ENCODE results near the gene RPL41.
A peak's percentile ranks its signal among the peaks of the same experiment; 100 is the strongest.
"Not testable (repeated sequence)": the region's sequence is repeated elsewhere in the genome, so short reads cannot be mapped to it uniquely, and the experiment has no call there.

Gene RPL41

DNA sequence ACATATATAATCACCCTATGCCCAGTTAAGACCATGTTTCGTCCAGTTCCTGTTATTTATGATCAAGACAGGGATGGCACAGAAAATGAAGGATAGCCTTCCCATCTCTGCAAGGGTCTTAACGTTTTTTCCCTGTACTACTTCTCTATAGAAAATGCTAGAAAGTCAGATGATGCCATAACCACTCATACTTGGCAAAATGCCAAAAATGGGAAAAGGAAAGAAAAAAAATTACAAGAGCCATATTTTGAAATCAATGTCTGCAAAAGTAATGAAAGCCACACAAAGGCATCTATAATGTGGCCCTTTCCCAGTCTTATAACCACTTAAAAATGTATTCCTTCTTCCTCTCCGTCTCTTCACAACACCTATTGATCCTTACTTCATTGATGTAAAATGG, 34.1 kb downstream of the RPL41 start:
- Histone ChIP-seq H3K9ac (ENCODE audit: low read depth, low read length) (no peak overlapping the region), H3K9me3 (ENCODE audit: control insufficient read depth, insufficient read depth, low read length) (no peaks in the 10 kb centered on the region), H3K36me3 (ENCODE audit: insufficient read depth, low read length) (no peaks in the 10 kb centered on the region; the same call in 1 of the 2 replicates), H3K4me1 (ENCODE audit: insufficient read depth, low read length) (peaks cover 3% of the 10 kb centered on the region; the same call in 1 of the 2 replicates)

DNA sequence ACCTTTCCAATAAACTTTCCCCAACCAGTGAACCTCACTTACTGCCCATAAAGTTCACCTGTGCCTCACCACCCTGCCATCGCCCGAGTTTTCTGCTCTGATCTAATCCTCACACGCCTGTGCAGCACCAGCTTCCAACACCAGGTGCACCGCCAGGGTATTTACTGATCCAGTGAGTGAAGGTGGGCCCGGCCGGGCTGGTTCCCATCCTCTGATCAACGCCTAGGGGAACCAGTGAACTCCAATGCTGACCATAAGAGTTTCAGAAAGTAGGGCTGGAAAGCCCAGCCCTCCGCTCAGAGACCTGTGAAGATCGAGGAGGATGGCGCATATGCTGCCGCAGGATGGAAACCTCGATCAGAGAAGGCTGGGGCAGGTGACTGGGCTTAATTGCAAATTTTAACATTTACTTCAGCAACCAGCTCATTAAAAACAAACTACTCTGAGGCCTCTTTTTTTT, 35.3 kb downstream of the RPL41 start:
- peaks cover 3% of the 10 kb centered on the region; the same call in 1 of the 2 replicates for H3K4me1 ChIP-seq (ENCODE audit: insufficient read depth, low read length)
- H3K9me3 ChIP-seq (ENCODE audit: control insufficient read depth, insufficient read depth, low read length) = no peaks in the 10 kb centered on the region
- no peaks in the 10 kb centered on the region; the same call in 1 of the 2 replicates for H3K36me3 ChIP-seq (ENCODE audit: insufficient read depth, low read length)
- H3K9ac ChIP-seq (ENCODE audit: low read depth, low read length) = peak overlapping the region; percentile 94

DNA sequence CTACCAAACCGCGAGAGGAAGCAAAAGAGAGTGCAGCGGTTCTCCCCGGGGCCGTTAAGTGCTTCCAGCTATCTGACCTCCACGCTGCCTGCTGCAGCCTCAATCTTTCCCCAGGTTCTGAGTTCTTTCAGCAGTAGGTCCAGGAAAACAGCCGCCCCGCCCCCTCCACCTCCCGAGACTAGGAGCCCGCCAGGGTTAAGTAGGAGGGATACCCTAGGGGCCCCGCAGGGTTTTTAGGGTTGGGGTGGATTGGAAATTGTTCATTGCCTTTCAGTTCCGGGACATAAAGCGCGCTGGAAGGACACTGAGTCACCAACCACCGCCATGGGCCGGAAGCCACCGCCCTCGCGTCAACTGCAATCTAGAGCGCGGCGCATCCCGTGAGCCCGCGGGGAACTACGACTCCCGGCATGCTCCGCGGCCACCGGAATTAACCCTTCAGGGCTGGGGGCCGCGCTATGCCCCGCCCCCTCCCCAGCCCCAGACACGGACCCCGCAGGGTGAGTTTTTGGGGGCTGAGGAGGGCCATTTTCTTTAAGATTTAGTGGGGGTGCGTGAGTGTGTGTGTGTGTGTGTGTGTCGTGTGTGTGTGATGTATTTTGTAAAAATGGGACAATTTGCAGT, 35.8 kb downstream of the RPL41 start, which contains the start of gene MYL6B:
TSS of gene MYL6B (plus strand) at position 456 of the 624 bp plus-strand sequence. CDS start 1,332 bp downstream, outside the sequence.
- peak within 1 kb of the TSS; percentile 94 for H3K9ac ChIP-seq (ENCODE audit: low read depth, low read length)

DNA sequence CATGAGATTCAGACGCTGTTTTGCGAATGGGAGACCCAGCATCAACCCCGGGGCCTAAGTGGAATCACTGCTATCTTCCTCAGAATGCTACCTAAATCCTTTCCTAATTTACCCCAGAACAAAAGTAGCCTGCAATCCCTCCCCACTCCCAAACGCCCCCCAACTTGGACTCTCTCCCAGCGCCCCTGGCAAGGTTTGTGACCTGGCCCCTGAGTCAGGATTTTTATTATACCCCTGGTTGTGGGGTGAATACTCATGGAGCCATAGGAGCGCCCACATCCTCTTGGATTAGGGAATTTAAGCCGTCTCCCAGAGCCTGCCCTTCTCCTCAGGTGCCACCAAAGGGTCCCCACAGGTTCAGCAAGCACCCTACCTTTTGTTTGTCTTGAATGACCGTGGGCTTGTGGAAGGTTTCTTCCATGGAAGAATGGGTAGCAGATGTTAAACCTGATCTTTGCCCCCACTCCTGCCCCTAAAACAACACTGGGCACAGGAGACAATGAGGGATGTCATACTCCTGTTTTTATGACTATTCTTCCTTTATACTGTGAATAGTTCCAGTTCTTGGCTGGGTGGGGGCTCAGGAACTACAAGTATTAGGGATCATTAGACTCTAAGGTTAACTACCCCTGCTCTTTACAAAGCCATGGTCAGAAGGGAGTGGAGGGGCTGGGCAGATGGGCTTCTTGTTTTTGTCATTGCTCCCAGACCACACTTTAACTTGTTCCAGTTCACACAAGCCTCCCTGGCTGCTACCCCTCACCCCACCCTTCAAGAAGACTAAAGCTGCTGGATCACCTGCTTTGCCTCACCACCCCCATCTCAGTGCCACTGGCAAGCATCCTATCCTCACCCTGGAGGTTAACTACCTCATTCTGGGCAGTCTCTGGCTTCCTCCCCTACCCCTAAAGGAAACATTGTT, 36.6 kb downstream of the RPL41 start:
- peak overlapping the region; percentile 94 for H3K9ac ChIP-seq (ENCODE audit: low read depth, low read length)
- H3K36me3 ChIP-seq (ENCODE audit: insufficient read depth, low read length) = no peaks in the 10 kb centered on the region; the same call in 1 of the 2 replicates
- peaks cover 3% of the 10 kb centered on the region; the same call in 1 of the 2 replicates for H3K4me1 ChIP-seq (ENCODE audit: insufficient read depth, low read length)
- H3K9me3 ChIP-seq (ENCODE audit: control insufficient read depth, insufficient read depth, low read length) = no peaks in the 10 kb centered on the region

More for the DNA sequence above, 35.8 kb downstream of the RPL41 start, which contains the start of gene MYL6B:
- Histone ChIP-seq H3K9me3 (ENCODE audit: control insufficient read depth, insufficient read depth, low read length) (no peaks in the 10 kb centered on the region), H3K36me3 (ENCODE audit: insufficient read depth, low read length) (no peaks in the 10 kb centered on the region; the same call in 1 of the 2 replicates), H3K4me1 (ENCODE audit: insufficient read depth, low read length) (peaks cover 3% of the 10 kb centered on the region; the same call in 1 of the 2 replicates)

DNA sequence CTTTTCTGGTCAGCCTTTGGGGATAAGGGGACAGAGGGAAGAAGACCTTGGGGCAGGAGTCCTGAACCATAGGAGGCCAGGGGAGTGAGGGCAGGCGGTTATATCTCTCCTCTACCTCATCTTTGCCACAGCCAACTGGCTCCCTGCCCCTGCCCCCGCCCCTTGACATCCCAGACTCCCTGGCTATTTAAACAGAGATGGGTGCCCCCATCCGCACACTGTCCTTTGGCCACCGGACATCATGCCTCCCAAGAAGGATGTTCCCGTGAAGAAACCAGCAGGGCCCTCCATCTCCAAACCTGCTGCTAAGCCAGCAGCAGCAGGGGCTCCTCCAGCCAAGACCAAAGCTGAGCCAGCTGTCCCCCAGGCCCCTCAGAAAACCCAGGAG, 37.2 kb downstream of the RPL41 start:
- H3K9ac ChIP-seq (ENCODE audit: low read depth, low read length) = no peak overlapping the region
- no peaks in the 10 kb centered on the region; the same call in 1 of the 2 replicates for H3K36me3 ChIP-seq (ENCODE audit: insufficient read depth, low read length)
- H3K4me1 ChIP-seq (ENCODE audit: insufficient read depth, low read length) = peaks cover 3% of the 10 kb centered on the region; the same call in 1 of the 2 replicates
- no peaks in the 10 kb centered on the region for H3K9me3 ChIP-seq (ENCODE audit: control insufficient read depth, insufficient read depth, low read length)

DNA sequence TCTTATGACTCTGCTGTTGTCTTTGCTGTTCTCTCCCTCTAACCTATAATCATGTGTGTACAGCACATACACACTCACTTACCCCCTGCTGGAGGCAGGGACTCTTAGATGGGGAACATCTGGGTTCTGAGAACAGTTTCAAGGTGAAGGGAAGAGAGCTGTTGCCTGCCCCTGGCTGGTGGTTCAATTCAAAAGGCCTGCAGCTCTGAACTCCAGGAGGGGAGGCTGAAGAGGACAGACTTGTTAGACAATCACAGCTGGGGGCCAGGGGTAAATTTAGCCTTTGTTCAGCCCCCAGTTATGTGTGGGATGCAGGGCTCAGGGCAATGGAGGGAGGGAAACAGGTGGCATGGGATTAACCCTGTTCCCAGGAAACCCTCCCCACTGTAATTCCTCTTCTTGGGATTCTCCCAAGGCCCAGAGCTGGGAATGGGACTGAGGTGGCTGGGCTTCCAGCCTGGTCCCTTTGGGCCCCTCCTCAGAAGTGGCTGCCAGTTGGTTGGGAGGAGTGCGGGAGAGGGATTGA, 37.9 kb downstream of the RPL41 start:
- H3K9ac ChIP-seq (ENCODE audit: low read depth, low read length) = no peak overlapping the region
- H3K4me1 ChIP-seq (ENCODE audit: insufficient read depth, low read length) = peaks cover 3% of the 10 kb centered on the region; the same call in 1 of the 2 replicates

DNA sequence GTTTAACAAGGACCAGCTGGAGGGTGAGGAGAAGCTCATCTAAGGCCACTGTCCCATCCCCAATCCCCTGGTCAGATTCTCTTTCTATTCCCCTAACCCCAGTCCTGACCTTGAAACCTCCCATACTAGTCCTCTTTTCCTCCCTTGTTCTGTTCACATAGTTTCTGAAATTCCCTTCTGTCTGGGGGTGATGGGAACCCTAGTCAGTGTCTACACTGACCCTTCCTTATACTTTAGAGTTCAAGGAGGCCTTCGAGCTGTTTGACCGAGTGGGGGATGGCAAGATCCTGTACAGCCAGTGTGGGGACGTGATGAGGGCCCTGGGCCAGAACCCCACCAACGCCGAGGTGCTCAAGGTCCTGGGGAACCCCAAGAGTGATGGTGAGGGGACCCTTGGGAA, 38.4 kb downstream of the RPL41 start:
- no peaks in the 10 kb centered on the region for H3K9me3 ChIP-seq (ENCODE audit: control insufficient read depth, insufficient read depth, low read length)
- H3K4me1 ChIP-seq (ENCODE audit: insufficient read depth, low read length) = peaks cover 6% of the 10 kb centered on the region
- H3K36me3 ChIP-seq (ENCODE audit: insufficient read depth, low read length) = peaks cover 5% of the 10 kb centered on the region
- no peak overlapping the region for H3K9ac ChIP-seq (ENCODE audit: low read depth, low read length)

More for the DNA sequence above, 37.9 kb downstream of the RPL41 start:
- Histone ChIP-seq H3K36me3 (ENCODE audit: insufficient read depth, low read length) (no peaks in the 10 kb centered on the region; the same call in 1 of the 2 replicates), H3K9me3 (ENCODE audit: control insufficient read depth, insufficient read depth, low read length) (no peaks in the 10 kb centered on the region)

DNA sequence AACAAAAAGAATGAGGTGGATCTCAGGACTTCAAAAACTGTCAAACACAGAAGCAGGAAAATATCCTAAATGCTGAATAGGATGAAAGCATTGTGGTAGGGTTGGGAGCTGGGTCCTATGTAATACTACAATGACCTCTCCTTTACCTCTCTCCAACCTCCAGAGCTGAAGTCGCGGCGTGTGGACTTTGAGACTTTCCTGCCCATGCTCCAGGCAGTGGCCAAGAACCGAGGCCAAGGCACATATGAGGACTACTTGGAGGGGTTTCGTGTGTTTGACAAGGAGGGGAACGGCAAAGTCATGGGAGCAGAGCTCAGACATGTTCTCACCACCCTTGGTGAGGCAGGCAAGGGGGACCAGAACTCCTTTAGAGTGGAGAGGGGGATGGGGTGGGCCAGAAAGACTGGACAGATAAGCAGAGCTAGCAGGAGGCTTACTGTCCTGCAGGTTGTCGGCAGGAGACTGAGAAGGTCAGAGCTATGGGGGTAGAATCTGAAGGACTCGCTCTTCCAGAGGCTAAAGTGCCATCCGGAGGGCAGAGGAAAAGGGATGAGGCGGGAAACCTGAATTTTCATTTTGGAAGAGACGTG, 38.9 kb downstream of the RPL41 start:
- H3K9me3 ChIP-seq (ENCODE audit: control insufficient read depth, insufficient read depth, low read length) = no peaks in the 10 kb centered on the region
- peaks cover 11% of the 10 kb centered on the region for H3K4me1 ChIP-seq (ENCODE audit: insufficient read depth, low read length)
- no peak overlapping the region for H3K9ac ChIP-seq (ENCODE audit: low read depth, low read length)
- peaks cover 10% of the 10 kb centered on the region for H3K36me3 ChIP-seq (ENCODE audit: insufficient read depth, low read length)

DNA sequence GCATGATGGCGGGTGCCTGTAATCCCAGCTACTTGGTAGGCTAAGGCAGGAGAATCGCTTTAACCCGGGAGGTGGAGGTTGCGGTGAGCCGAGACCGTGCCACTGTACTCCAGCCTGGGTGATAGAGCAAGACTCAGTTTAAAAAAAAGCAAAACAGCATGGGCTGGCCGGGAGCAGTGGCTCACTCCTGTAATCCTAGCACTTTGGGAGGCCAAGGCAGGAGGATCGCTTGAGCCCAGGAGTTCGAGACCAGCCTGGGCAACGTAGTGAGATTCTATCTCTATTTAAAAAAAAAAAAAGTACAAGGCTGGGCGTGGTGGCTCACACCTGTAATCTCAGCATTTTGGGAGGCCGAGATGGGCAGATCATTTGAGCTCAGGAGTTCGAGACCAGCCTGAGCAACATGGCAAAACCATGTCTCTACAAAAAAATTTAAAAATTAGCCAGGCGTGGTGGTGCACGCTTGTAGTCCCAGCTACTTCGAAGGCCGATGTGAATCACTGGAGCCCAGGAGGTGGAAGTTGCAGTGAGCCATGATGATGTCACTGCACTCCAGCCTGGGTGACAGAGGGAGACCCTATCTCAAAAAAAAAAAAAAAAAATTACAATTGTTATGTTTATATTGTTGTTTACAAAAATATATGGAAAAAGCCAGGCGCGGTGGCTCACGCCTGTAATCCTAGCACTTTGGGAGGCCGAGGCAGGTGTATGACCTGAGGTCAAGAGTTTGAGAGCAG, 40.2 kb downstream of the RPL41 start:
- H3K9ac ChIP-seq (ENCODE audit: low read depth, low read length) = peak overlapping the region; percentile 58; the same call in 1 of the 2 replicates

DNA sequence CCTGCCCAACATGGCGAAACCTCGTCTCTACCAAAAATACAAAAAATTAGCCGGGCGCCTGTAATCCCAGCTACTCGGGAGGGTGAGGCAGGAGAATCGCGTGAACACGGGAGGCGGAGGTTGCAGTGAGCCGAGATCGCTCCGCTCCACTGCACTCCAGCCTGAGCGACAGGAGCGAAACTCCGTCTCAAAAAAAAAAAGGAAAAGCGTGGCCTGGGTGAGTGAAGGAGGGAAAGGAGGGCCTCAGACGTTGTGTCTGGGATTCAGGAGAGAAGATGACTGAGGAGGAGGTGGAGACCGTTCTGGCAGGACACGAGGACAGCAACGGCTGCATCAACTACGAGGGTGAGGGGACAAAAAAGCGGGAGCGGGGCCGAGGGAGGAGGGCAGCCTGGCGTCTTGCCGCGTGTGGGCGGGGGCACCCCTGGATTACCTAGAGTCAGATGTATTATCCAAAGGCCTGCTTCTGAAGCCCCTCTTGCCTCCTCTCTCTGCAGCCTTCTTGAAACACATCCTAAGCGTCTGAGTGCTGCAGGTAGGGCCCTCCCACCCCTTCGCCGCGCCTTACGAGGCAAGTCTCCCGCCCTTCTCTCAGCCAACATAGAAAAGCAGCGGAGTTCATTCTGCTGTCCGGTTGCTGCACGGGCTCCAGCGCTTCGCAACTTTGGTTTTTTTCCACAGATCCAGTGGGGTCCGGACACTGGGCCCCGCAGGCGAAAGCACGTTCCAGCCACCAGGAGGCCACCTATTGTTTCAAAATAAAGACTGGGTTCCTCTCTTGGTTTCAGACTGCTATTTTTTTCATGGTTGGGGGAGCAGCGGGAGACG, 41.0 kb downstream of the RPL41 start:
- H3K4me1 ChIP-seq (ENCODE audit: insufficient read depth, low read length) = peaks cover 17% of the 10 kb centered on the region
- no peaks in the 10 kb centered on the region for H3K9me3 ChIP-seq (ENCODE audit: control insufficient read depth, insufficient read depth, low read length)
- peaks cover 25% of the 10 kb centered on the region for H3K36me3 ChIP-seq (ENCODE audit: insufficient read depth, low read length)
- H3K9ac ChIP-seq (ENCODE audit: low read depth, low read length) = peak overlapping the region; percentile 58

More for the DNA sequence above, 40.2 kb downstream of the RPL41 start:
- Histone ChIP-seq H3K4me1 (ENCODE audit: insufficient read depth, low read length) (peaks cover 17% of the 10 kb centered on the region), H3K36me3 (ENCODE audit: insufficient read depth, low read length) (peaks cover 22% of the 10 kb centered on the region)
- H3K9me3 ChIP-seq (ENCODE audit: control insufficient read depth, insufficient read depth, low read length) = not testable (repeated sequence)

DNA sequence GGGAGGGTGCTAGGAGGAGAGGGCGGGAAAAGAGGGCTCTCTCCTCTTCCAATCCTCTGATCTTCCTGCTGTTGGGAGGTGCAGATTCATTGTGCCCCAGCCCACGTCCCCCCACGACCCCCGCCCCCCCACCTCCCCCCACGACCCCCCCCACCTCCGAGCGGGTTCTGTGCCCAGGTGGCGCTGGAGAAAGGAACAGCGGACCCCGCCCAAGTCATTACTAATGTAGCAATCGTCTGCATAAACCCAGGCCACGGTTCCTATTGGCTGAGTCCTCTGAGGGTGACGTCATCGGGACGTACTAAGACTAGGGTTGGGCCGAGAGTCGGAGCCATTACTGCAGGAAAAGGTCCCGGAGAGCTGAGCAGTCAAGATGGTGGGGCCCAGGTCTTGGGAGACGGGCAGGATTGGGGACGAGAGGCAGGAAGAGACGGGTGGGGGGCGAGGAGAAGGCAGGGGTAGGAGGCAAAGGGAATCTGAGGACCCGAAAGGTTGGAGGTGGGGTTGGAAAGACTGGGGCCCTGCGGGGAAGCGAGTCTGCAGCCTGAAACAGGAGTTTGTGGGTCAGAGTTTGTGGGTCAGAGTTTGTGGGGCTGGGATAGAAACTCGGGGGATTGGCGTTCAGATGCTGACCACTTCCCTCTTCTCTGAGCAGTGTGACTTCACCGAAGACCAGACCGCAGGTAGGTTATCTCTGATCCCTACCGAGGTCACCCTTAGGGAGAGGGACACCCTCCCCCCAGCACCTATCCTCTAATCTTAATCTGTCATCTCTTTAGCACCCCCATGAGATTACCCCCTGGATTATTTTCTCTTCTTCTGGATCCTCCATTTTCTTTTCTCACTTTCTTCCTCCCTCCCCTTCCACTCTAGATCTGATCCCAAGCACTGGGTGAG, 41.8 kb downstream of the RPL41 start, which contains the start of gene MYL6:
TSS of gene MYL6 (plus strand) at position 331 of the 897 bp plus-strand sequence. CDS start at position 374, 43 bp downstream.
- Histone ChIP-seq H3K9me3 (ENCODE audit: control insufficient read depth, insufficient read depth, low read length) (no peaks in the 10 kb centered on the region), H3K4me1 (ENCODE audit: insufficient read depth, low read length) (peaks cover 21% of the 10 kb centered on the region), H3K36me3 (ENCODE audit: insufficient read depth, low read length) (peaks cover 29% of the 10 kb centered on the region), H3K9ac (ENCODE audit: low read depth, low read length) (peak within 1 kb of the TSS; percentile 97)

DNA sequence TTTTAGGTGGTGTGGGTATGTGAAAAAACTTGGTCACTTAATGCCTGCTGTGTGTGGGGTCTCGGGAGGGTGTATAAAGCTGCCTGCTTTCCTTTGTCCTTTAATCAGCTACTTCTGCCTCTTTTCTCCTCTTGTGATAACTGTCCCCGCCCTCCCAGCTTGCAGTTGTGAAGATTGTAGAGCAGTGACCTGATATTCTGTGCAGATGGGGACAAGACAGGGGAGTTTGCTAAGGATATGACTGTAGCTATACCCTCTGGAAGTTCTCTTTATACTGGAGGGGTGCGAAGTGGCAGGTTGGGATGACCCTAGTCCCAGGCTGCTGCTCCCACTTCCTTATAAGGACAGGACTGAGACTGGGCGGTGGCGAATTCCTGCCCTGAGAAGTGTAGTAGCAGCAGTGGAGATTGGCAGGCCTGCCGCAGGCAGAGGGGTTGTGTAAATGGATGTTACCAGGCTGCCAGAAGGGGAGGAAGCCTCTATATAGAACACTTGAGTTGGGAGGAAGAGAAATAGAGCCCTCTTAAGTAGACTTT, 42.6 kb downstream of the RPL41 start:
- peak overlapping the region; percentile 97 for H3K9ac ChIP-seq (ENCODE audit: low read depth, low read length)
- no peaks in the 10 kb centered on the region for H3K9me3 ChIP-seq (ENCODE audit: control insufficient read depth, insufficient read depth, low read length)
- peaks cover 29% of the 10 kb centered on the region for H3K36me3 ChIP-seq (ENCODE audit: insufficient read depth, low read length)
- H3K4me1 ChIP-seq (ENCODE audit: insufficient read depth, low read length) = peaks cover 18% of the 10 kb centered on the region

Data from ES-I3 (cell line).